Endothelial cell of umbilical vein (primary cell): ENCODE data around the gene PNPLA7. TPM values are rescaled to one million over a fixed set of nuclear protein-coding genes. Genes with fewer than 3 reads are reported as not detected.

ENCODE experiments used
- BruUV-seq: library from RNA; stranded (reverse); fragments of 400-500 nt; replicated peaks from 2 replicates; lab custom pipeline; 2021; lab: Mats Ljungman, UMichigan
- CTCF ChIA-PET: fragments of 300-600, 350-600 bp; sonication (Branson Sonifier 250); formaldehyde crosslinking; loops from one replicate; lab custom pipeline; 2021; ENCODE audit warnings: antibody characterized with exemption, inconsistent platforms; lab: Charles Lee
- POLR2A ChIA-PET: fragments of 300-600, 350-600 bp; sonication (Branson Sonifier 250); formaldehyde crosslinking; loops from one replicate; lab custom pipeline; 2021; ENCODE audit warnings: antibody characterized with exemption, inconsistent platforms; lab: Charles Lee
- DNase-seq: peaks from one replicate; pipeline ENCODE4 v3.0.0-alpha.2; 2011; ENCODE audit warnings: low read depth, low spot score
- FAIRE-seq: peaks from 2 replicates; lab custom pipeline; 2011; peaks lifted over from hg19 to GRCh38; lab: Jason Lieb, UNC
- H2AFZ ChIP-seq: 2 replicates; pipeline ENCODE4 v1.6.0; 2012; ENCODE audit warnings: low read depth, low read length, control low read depth, inconsistent platforms
- H3K27ac ChIP-seq: 2 replicates; pipeline ENCODE4 v1.5.1; 2011; ENCODE audit warnings: low read depth, mild to moderate bottlenecking, control low read depth, low read length, moderate library complexity; ENCODE audit not compliant: insufficient read depth
- H3K27me3 ChIP-seq, 2 experiments: 2 replicates each; pipeline versions ENCODE4 v1.6.0 to v1.6.1; 2011; ENCODE audit warnings: low read length in 2 of 2, mixed read lengths in 1 of 2; ENCODE audit not compliant: control insufficient read depth in 2 of 2, insufficient read depth in 2 of 2
- H3K36me3 ChIP-seq, 2 experiments: 2 replicates in 1 of 2; 3 replicates in 1 of 2; pipeline ENCODE4 v1.5.1; 2011; ENCODE audit warnings: low read length in 2 of 2, mild to moderate bottlenecking in 1 of 2, moderate library complexity in 1 of 2; ENCODE audit not compliant: control insufficient read depth in 2 of 2, insufficient read depth in 2 of 2; ENCODE audit errors: extremely low read depth in 1 of 2
- H3K4me1 ChIP-seq: 3 replicates; pipeline ENCODE4 v1.5.1; 2011; ENCODE audit warnings: mild to moderate bottlenecking, low read length; ENCODE audit not compliant: control insufficient read depth, insufficient read depth; ENCODE audit errors: extremely low read depth
- H3K4me2 ChIP-seq: 2 replicates; pipeline ENCODE4 v1.6.1; 2011; ENCODE audit warnings: low read length, control low read depth, mixed read lengths; ENCODE audit not compliant: insufficient read depth
- H3K4me3 ChIP-seq, 3 experiments: fragments of 200-600 bp in 1 of 3; sonication (generic), shearing (Covaris generic) in 1 of 3; replicated peaks in 1 of 3; 2 replicates each; pipeline ENCODE4 v1.5.1; 2011 to 2016; ENCODE audit warnings: control low read depth in 3 of 3, low read length in 3 of 3, mild to moderate bottlenecking in 2 of 3, inconsistent platforms in 1 of 3, low read depth in 1 of 3, moderate library complexity in 1 of 3; ENCODE audit not compliant: insufficient read depth in 1 of 3
- H3K79me2 ChIP-seq: 2 replicates; pipeline ENCODE4 v1.6.0; 2012; ENCODE audit warnings: low read length, inconsistent platforms; ENCODE audit not compliant: control insufficient read depth, insufficient read depth
- H3K9ac ChIP-seq: replicated peaks from 2 replicates; pipeline ENCODE3; 2011; ENCODE audit warnings: low read length, control low read depth; ENCODE audit not compliant: insufficient read depth; ENCODE audit errors: extremely low read depth
- H3K9me1 ChIP-seq: replicated peaks from 3 replicates; pipeline ENCODE4 v1.6.0; 2011; ENCODE audit warnings: mild to moderate bottlenecking, low read length; ENCODE audit not compliant: control insufficient read depth, insufficient read depth; ENCODE audit errors: extremely low read depth
- H3K9me3 ChIP-seq: replicated peaks from 2 replicates; pipeline ENCODE4 v1.5.1; 2012; ENCODE audit warnings: low read length, inconsistent platforms; ENCODE audit not compliant: control insufficient read depth, insufficient read depth
- H4K20me1 ChIP-seq: replicated peaks from 2 replicates; pipeline ENCODE3; 2011; ENCODE audit warnings: mild to moderate bottlenecking, low read length; ENCODE audit not compliant: control insufficient read depth, insufficient read depth; ENCODE audit errors: extremely low read depth
- EZH2 ChIP-seq: IDR thresholded peaks from 2 replicates; pipeline ENCODE4 v1.6.1; 2012; ENCODE audit warnings: borderline replicate concordance, low read depth, mild to moderate bottlenecking, moderate library complexity, low read length, inconsistent platforms; ENCODE audit not compliant: severe bottlenecking
- FOS ChIP-seq: IDR thresholded peaks from 2 replicates; pipeline ENCODE4 v1.6.1; 2011; ENCODE audit warnings: mild to moderate bottlenecking, low read length, moderate library complexity, borderline replicate concordance; ENCODE audit not compliant: insufficient read depth
- GATA2 ChIP-seq: IDR thresholded peaks from 2 replicates; pipeline ENCODE4 v1.7.0; 2011; ENCODE audit warnings: low read depth, mild to moderate bottlenecking, moderate library complexity, mixed read lengths, low read length; ENCODE audit not compliant: insufficient read length, insufficient read depth
- JUN ChIP-seq: IDR thresholded peaks from 2 replicates; pipeline ENCODE4 v1.6.1; 2011; ENCODE audit warnings: borderline replicate concordance, low read depth; ENCODE audit not compliant: insufficient read length, insufficient read depth
- MYC ChIP-seq: IDR thresholded peaks from one replicate; pipeline ENCODE4 v1.6.1; 2011; ENCODE audit warnings: mild to moderate bottlenecking, low read depth, low read length
- POLR2A ChIP-seq: IDR thresholded peaks from 2 replicates; pipeline ENCODE4 v1.6.1; 2012; ENCODE audit warnings: low read depth, mild to moderate bottlenecking, control low read depth, low read length
- POLR2AphosphoS5 ChIP-seq: IDR thresholded peaks from 2 replicates; pipeline ENCODE4 v1.6.1; 2012; ENCODE audit warnings: low read depth, mild to moderate bottlenecking, control low read depth, low read length, moderate library complexity; ENCODE audit not compliant: insufficient read depth
- dilution Hi-C: fragments of 300-500 bp; cut with MboI; formaldehyde crosslinking; loops from one replicate; pipeline ENCODE4 v1.15.0; 2019; ENCODE audit warnings: low sequenced_read_pairs; ENCODE audit not compliant: extremely low pct_ligation_motif_present
- intact Hi-C: fragments of 100-400 bp; cut with micrococcal nuclease; formaldehyde crosslinking; loops from one replicate; pipeline ENCODE4 v1.10.0; 2022
- polyA plus RNA-seq, 4 experiments: library from polyadenylated mRNA; depleted of rRNA in 3 of 4; stranded (reverse) in 3 of 4; unstranded in 1 of 4; fragments of >200 nt; gene quantifications; 2 replicates each; pipeline versions ENCODE4 v1.2.1 to v1.2.3, GENCODE V29; 2011 to 2012; ENCODE audit warnings: missing spikeins in 1 of 4
- total RNA-seq: library from RNA; stranded (reverse); gene quantifications from 2 replicates; pipeline ENCODE4 v1.2.3, GENCODE V29; 2021
- TF ChIP-seq, protein P1 (sequence below), 2 donors: IDR thresholded peaks; 1 replicate in 1 of 2; 2 replicates in 1 of 2; pipeline ENCODE4 v1.5.1; 2011; ENCODE audit warnings: low read length in 2 of 2, mild to moderate bottlenecking in 2 of 2, moderate library complexity in 2 of 2, control low read depth in 1 of 2, inconsistent platforms in 1 of 2, low read depth in 1 of 2; ENCODE audit not compliant: insufficient read depth in 1 of 2; ENCODE audit errors: extremely low read depth in 1 of 2
- TF ChIP-seq, protein P2 (sequence below): IDR thresholded peaks from 2 replicates; pipeline ENCODE4 v1.6.1; 2011; ENCODE audit not compliant: insufficient read depth, insufficient read length

The PNPLA7 gene
- total and polyA plus RNA-seq, 2 donors (not counting 3 experiments of a cell fraction or from before 2014, with no cell fraction given), result 1.0 to 1.9 TPM

DNA sequence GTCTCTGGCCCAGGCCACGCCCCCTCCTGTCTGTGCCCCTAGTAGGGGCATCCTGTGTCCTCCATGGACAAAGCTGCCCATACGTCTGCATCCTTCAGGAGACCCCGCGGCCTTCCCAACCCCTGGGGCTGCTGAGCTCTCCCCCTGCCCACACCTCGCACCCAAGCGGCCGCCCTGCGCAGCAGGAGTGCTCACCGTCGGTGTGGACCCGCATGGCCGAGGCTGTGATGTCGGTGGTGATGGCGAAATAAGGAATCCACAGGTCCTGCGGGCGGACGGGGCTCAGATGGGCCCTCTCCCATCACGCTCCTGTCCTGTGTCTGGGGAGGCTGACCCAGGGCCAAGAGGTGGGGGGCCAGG lies 86.3 kb downstream of the PNPLA7 start:
- dilution Hi-C loops, result no loop called here
- Histone ChIP-seq H4K20me1 (no peaks in the 10 kb centered on the region), H3K9ac (no peak overlapping the region), H3K4me2 (no peak overlapping the region), H3K36me3 (no peaks in the 10 kb centered on the region), H3K27ac (no peak overlapping the region), H3K4me1 (no peaks in the 10 kb centered on the region), H3K9me1 (no peaks in the 10 kb centered on the region), H3K27me3 (no peaks in the 10 kb centered on the region), H3K79me2 (no peaks in the 10 kb centered on the region), H2AFZ (no peak overlapping the region), H3K4me3 (no peak overlapping the region), H3K9me3 (no peaks in the 10 kb centered on the region)
- POLR2A ChIA-PET, result no interaction called here
- CTCF ChIA-PET, result interaction anchor here (0.6 kb wide), 1 partner anchor 110 kb away, joined by 4 read pairs; no protein-coding TSS in a partner anchor
- DNase-seq (no peak), FAIRE-seq (no peak)
- no peak for TF ChIP-seq FOS
- TF ChIP-seq, protein P1, sequence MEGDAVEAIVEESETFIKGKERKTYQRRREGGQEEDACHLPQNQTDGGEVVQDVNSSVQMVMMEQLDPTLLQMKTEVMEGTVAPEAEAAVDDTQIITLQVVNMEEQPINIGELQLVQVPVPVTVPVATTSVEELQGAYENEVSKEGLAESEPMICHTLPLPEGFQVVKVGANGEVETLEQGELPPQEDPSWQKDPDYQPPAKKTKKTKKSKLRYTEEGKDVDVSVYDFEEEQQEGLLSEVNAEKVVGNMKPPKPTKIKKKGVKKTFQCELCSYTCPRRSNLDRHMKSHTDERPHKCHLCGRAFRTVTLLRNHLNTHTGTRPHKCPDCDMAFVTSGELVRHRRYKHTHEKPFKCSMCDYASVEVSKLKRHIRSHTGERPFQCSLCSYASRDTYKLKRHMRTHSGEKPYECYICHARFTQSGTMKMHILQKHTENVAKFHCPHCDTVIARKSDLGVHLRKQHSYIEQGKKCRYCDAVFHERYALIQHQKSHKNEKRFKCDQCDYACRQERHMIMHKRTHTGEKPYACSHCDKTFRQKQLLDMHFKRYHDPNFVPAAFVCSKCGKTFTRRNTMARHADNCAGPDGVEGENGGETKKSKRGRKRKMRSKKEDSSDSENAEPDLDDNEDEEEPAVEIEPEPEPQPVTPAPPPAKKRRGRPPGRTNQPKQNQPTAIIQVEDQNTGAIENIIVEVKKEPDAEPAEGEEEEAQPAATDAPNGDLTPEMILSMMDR (IDR thresholded peaks at IDR 0.05; ENCODE audit: extremely low read depth in 1 of 2, insufficient read depth in 1 of 2, low read depth in 1 of 2, low read length in 2 of 2), result no peak
- TF ChIP-seq EZH2, result no peak
- TF ChIP-seq, protein P2, sequence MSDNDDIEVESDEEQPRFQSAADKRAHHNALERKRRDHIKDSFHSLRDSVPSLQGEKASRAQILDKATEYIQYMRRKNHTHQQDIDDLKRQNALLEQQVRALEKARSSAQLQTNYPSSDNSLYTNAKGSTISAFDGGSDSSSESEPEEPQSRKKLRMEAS, result no peak
- TF ChIP-seq POLR2AphosphoS5, result no peak
- TF ChIP-seq MYC, result no peak
- no peak for TF ChIP-seq JUN
- no peak for TF ChIP-seq POLR2A
- TF ChIP-seq GATA2, result no peak
- no TSS peak for BruUV-seq
- intact Hi-C loops, result no loop called here
